Measurements from ENCODE around the gene CSTB.

The CSTB gene

DNA sequence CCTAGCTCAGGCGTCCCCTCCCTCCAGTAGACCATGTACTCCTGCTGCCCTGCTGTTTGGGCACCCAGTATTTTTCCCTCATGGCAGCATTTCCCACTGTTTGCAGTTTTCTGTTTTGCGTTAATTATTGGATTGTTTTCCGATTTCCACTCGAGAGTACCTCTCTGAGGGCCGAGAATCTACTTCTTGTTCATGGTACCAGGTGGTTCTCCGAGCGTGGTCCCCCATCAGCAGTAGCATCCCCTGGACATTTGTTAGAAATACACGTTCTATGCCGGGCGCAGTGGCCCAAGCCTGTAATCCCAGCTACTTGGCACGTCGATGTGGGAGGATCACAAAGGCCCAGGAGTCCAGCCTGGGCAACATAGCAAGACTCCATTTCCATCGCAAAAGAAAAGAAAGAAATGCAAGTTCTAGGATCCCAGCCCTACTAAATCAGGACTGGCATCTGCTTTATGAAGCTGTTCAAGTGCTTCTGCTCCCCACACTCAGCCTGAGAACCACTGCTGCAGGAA is 14.0 kb upstream of the CSTB start:
- DNase-seq (ENCODE audit: low read depth in 2 of 2) = no peak

DNA sequence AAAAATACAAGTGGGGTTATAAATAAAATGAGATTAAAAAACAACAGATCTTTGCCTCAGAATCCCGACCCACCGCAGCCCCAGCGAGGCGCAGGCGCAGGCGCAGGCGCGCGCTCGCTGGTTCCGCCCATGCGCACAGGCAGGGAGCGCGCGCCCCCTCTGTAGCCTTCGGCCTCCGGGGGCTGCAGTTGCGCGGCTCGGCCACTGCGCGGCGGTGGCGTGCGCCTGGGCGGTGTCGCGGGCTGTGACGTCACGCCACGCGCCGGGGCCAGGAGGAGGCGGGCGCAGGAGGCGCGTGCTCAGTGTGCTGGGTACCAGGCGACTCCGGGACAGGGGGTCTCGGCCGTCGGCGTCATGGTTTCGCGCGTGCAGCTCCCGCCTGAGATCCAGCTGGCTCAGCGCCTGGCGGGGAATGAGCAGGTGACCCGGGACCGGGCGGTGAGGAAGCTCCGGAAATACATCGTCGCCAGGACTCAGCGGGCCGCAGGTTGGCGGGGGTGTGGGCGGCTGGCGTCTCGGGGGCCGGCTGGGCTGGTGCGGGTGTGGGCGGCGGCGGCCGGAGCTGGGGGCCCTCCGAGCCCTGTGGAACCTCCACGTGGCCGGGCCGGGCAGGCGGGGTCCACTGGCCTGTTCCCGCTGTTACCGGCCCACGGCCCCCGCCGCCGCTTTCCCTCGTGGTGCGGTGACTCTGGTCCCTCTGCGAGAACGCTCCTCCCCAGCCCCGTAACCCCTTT is 13.3 kb upstream of the CSTB start, which contains the start of gene RRP1:
Gene RRP1, plus strand, starts transcription at position 302 of the 734 bp plus-strand sequence. Its CDS starts 53 bp downstream, at position 355.
- peak; percentile 82 to 88 for DNase-seq (ENCODE audit: low read depth in 2 of 2)

DNA sequence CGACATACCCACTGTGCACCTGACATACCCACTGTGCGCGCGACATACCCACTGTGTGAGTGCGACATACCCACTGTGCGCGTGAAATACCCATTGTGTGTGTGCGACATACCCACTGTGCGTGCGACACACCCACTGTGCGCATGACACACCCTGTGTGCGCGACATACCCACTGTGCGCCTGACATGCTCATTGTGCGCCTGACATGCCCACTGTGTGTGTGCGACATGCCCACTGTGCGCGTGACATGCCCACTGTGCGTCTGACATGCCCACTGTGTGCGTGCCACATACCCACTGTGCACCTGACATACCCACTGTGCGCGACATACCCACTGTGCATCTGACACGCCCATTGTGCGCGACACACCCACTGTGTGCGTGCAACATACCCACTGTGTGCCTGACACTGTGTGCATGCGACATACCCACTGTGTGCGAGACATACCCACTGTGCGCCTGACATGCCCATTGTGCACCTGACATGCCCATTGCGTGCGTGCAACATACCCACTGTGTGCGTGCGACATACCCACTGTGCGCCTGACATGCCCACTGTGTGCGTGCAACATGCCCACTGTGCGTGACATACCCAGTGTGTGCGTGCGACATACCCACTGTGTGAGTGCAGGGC is 10.8 kb upstream of the CSTB start:
- DNase-seq (ENCODE audit: low read depth in 2 of 2) = no peak

DNA sequence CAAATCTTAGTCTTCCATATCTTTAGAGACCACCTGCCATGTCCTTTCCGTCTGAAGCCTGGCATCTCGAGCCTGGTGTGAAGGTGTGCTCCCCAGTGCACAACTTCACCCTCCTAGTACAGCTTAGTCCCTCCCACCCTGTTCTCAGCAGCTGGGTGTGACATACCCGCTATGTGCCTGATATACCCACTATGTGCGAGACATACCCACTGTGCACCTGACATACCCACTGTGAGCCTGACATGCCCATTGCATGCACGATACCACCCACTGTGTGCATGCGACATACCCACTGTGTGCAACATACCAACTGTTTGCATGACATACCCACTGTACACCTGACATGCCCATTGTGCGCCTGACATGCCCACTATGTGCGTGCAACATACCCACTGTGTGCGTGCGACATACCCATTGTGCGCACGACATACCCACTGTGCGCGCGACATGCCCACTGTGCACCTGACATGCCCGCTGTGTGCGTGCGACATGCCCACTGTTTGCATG is 10.2 kb upstream of the CSTB start:
- no peak for DNase-seq (ENCODE audit: low read depth in 2 of 2)

DNA sequence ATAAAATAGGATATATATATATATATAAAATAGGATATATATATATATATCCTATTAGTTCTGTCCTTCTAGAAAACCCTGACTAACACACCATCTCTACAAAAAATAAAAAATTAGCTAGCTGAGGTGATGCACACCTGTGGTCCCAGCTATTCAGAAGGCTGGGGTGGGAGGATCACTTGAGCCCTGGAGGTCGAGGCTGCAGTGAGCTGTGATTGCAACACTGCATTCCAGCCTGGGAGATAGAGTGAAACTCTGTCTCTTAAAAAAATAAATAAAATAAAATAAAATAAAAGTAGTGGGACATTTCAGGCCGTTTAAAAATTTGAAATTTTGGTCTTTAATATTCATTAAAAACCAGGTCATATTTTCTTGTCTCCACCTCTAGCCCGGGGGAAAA is 9.0 kb upstream of the CSTB start:
- no peak for DNase-seq (ENCODE audit: low read depth in 2 of 2)

DNA sequence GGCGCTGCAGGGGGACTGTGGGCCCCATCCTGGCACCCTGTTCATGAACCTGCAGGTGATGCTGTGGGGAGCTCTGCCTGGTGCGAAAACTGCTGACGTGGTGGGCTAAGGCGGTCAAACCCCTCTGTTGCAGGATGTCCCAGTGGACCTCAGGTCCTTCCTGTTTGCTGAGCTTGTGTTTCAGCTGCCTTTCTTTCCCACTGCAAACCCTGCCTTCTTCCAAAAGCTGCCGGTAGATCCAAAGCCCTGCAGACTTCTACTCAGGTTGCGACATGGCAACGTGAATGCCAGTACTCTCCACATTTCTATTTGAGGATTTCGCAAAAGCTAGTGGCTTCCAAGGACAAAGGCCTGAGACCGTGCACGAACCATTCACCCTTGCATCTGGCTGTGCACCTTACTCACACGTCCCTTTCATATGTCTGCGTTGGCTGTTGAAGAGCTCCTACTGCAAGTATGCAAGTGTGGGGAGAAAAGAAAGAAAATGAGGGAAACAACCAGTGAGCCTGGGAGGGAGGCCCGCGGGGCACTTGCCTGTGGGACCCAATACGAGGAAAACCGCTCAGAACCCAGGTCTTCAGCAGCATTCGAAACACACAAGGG is 7.1 kb upstream of the CSTB start:
- no peak for DNase-seq (ENCODE audit: low read depth in 2 of 2)

DNA sequence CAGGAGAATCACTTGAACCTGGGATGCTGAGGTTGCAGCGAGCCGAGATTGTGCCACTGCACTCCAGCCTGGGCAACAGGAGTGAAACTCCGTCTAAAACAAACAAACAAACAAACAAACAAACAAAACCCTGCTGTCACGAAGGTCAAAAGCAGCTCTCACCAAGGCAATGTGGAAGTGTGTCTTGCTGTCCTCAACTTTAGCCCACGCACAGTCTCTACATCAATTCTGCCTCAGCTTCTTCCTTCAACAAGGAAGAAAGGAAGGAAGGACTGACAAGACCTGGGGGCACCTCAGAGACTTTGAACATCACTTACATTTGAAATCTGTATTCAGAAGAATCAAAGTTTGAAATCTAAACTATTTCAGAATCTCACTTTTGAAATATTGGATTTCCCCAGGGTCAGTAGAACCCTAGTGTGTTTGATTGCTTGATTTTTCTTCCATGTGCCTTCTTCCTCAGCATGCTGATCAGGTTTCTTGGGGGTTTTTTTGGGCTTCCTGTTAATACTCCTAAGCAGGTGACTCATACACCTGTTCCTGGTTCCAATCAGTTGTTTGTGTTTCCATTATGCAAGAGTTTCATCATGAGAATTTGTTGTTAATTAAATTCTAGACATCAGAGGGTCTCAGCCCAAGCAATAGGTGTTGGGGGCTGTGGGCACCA is 6.5 kb upstream of the CSTB start:
- DNase-seq (ENCODE audit: low read depth in 2 of 2) = no peak

DNA sequence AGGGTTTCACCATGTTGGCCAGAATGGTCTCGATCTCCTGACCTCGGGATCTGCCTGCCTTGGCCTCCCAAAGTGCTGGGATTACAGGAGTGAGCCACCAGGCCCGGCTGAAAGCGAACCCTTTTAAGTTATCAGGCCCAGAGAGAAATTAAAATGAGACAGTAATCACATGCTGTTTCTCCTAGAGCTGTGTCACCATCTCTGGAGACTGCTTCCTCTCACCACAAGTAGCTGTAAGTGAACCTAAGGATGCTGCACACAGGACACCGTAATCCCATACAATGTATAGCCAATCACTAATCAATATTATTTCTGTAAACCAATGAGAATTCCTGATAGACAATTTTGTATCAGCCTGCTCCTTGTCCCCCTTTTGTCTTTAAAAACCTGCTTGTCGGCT is 5.7 kb upstream of the CSTB start:
- DNase-seq (ENCODE audit: low read depth in 2 of 2) = no peak

DNA sequence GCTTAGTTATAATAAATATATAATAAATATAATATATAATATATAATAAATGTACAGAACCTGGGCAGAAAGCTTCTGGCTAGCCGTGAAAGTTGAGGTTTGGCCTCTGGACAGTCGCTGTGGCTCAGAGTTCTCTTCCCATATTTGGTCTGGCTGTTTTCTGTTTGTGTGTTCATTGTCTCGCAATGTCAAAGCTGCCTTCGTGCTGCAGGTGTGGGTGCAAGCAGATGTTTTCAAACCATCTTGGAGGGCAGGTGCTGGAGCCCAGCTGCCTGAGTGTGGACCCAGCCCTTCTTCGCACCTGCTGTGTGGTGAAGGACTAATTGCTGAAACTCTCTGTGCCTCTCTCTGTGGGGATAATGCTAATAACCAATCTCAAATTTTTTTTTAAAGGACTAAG is 3.6 kb upstream of the CSTB start:
- DNase-seq (ENCODE audit: low read depth in 2 of 2) = no peak

DNA sequence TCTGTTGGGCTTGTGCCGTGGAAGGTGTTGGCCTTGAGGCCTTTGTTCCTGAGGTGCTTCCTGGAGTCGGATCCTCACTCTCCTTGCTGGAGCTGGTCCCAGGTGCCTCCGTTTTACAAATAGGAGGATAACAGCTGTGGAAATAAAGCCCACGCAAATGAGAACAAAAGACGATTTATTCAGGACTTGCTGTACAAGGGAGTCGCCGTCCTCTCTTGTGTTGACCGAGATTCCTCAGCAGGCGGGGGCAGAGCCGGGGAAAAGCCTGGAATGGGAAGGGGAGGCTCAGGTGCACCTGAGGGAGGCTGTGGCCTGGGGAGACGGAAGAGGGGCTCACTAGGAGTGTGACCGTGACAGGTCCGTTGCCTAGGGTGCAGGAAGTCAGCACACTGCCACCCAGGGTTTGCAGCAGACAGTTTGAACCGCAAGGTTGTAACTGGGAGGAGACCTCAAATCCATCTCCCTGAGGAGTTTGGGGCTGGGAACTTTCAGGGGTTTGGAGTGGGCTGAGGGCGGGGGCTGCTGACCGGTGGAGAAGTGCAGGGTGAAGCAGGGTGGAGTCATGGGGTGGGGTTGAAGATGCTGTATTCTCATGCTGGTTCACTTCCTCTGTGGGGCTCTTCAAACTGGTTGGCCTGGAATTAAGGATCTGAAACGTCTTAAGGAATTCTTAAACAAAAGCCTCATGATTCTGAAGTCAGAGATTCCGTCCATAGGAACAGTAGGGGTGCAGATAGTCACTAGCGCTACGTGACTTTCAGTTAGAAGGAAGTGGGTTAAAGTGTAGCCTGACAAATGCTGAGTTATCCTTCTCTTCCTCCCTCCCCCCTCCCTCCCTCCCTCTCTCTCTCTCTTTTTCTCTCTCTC is 2.6 kb upstream of the CSTB start:
- DNase-seq (ENCODE audit: low read depth in 2 of 2) = no peak

DNA sequence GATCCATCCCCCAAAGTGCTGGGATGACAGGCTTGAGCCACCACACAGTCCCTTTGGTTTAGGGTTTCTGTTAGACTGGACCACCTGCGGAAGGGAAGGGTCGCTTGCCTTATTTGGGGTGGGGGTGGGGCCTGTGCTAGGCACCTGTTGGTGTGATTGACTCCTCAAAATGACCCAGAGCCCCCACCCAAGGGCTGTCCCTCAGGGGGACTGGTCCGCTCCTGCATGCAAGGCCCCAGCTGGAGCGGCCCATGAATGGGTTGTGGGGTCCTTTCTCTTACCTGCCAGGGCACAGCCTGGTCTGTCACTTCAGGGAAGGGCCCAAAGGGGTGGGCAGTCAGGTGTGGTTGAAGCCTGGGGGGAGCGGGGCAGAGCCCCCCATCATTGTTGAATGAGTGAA is 1.8 kb upstream of the CSTB start:
- no peak for DNase-seq (ENCODE audit: low read depth in 2 of 2)

DNA sequence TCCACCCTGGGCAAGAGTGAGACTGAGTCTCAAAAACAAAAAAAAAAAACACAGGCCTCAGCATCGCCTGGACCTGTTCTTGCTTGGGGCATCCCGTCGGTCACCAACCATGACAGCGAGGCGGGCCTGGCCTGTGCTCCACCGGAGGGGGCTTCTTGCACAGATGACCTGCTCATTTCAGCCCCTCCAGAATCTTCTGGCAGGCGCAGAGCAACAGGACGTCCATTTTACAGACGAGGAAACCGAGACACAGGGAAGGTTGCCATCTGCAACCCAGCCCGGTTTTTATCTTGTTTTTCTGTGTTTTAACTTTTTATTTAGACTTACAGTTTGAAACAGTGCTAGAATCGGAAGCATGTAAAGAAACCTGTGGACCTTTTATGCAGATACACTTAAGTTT is 918 bp downstream of the CSTB start:
- no peak for DNase-seq (ENCODE audit: low read depth in 2 of 2)

DNA sequence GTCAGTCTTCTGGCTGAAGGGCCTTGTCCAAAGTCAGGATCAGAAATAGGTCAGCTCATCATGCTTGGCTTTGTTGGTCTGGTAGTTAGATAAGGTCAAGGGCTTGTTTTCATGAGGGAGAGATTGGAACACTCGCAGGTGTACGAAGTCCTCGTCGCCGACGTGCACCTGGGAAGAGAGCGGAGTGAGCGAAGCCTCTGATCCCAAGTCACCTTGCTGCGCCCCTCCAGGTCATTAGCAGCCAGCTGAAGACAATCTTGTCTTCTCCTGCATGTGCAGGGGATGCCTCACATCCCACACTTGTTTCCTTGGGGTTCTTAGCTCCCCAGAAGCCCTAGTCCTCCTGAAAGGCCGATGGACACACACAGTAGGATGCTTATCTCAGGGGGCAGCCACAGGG is 1.9 kb downstream of the CSTB start:
- DNase-seq (ENCODE audit: low read depth in 2 of 2) = no peak

DNA sequence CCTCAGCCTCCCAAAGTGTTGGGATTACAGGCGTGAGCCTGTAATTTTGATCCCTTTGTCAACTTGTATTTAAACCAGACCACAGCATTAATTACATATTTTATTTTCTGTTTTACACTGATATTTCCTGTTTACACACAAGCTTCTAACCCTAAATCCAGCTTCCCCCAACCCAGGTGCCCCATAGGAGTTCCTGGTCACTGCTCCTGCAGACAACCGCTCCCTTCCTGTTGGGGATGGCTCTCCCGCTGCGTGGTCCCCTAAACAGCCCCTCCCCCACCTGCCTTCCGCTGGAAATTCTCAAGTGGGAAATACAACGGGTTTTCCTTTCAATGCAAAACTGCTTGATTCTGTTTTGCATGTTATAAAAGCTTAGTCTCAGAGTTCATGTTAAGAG is 3.7 kb downstream of the CSTB start:
- no peak for DNase-seq (ENCODE audit: low read depth in 2 of 2)

DNA sequence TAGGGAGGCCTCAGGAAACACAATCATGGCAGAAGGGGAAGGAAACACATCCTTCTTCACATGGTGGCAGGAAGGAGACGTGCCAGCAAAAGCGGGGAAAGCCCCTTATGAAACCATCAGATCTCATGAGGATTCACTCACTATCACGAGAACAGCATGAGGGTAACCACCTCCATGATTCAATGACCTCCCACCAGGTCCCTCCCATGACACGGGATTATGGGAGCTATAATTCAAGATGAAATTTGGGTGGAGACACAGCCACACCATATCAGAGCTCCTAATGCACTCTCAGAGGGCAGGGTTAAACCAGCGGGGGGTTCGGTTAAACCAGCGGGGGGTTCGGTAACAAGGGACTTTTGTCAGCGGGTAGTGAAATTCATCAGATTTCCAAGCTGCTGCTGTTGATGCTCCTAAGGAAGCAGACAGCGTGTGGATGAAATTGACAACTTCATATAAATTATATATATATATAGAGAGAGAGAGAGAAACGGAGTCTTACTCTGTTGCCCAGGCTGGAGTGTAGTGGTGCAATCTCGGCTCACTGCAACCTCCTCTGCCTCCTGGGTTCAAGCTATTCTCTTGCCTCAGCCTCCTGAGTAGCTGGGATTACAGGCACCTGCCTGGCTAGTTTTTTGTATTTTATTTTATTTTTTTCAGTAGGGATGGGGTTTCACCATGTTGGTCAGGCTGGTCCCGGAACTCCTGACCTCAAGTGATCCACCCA is 4.2 kb downstream of the CSTB start:
- no peak for DNase-seq (ENCODE audit: low read depth in 2 of 2)

DNA sequence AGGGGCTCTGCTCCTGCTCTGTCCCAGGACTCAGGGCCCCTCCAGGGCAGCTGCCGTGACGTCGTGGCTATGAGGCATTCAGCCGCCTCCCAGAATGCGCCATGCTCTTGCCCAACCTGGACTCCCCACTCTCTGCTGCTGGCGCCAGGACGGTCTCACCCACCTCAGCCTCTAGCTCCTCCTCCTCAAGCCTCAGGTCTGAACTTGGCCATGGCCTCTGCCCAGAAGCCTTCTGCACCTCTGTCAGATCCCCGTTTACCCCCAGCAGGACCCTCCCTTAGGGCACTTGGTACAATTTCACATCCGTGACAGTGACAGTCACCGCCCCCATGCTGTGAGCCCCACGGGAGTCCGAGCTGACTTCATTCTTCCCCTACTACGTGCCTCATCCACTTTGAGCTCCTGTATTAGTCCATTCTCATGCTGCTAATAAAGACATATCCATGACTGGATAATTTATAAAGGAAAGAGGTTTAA is 4.9 kb downstream of the CSTB start:
- no peak for DNase-seq (ENCODE audit: low read depth in 2 of 2)

DNA sequence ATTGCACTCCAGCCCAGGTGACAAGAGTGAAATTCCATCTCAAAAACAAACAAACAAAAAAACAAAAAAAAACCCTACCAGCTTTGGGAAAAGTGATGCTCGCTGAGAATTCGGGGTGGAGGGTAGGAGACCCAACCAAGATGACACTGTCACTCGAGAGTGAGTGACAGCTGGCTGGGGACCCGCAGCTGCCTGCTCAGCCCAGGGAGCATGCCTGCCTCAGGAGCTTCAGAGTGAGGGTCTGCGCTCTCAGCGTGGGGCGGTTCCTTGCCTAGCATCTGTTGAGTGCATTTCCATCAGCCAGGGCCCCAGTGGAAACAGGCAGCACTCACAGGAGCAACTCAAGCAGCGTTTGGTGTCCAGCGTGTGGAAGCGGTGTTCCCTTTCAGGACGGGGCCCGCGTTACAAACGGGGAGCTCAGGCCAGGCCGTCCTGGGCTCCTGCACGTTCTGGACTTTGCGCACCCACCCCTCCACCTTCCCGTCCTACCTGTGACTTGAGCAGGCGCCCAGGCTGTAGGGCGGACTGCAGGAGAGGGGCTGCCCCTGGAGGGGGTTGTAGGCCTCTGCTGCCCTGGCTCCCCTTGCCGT is 5.9 kb downstream of the CSTB start:
- no peak for DNase-seq (ENCODE audit: low read depth in 2 of 2)

DNA sequence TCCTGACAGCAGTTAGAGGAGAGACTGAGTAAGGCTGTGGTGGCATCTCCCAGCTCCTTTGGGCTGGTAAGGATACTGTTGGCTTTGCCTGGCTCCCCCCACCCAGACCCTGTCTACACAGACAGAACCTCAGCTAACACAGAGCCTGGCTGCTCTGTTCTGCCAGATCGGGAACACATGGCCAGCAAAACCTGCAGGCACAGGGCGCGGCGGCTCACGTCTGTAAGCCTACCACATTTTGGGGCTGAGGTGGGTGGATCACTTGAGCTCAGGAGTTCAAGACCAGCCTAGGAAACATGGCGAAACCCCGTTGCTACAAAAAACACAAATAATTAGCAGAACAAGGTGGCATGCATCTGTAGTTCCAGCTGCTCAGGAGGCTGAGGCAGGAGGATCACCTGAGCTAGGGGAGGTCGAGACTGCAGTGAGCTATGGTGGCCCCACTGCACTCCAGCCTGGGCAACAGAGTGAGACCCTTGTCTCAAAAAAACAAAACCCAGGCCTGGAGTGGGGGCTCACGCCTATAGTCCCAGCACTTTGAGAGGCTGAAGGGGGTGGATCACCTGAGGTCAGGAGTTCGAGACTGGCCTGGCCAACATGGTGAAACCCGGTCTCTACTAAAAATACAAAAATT is 6.7 kb downstream of the CSTB start:
- DNase-seq (ENCODE audit: low read depth in 2 of 2) = no peak

DNA sequence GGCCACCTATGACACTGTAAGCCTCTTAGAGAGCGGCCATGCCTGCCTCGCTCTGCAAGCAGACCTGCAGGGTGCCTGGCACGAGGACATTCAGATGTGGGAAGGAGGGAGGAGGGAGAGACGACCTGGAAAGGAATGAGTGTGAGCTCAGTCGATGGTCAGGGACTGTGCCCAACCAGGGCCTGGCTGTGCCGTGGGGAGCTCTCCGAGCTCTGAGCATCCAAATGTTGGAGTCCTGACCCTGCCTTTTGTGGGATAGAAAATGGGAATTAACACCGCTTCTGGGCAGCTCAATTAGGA is 7.3 kb downstream of the CSTB start:
- no peak for DNase-seq (ENCODE audit: low read depth in 2 of 2)

Data from activated CD8-positive, alpha-beta memory T cell treated with anti-CD3 and anti-CD28 coated beads for 4 hours (primary cell).